GM18870 (cell line): Measurements from ENCODE around the gene COL9A3.

Source experiments
- ATAC-seq: cut with Tn5 transposase; IDR thresholded peaks from one replicate; pipeline ENCODE4 v1.9.1; 2021; ENCODE audit warnings: moderate library complexity; ENCODE audit not compliant: unreplicated experiment

Gene COL9A3

DNA sequence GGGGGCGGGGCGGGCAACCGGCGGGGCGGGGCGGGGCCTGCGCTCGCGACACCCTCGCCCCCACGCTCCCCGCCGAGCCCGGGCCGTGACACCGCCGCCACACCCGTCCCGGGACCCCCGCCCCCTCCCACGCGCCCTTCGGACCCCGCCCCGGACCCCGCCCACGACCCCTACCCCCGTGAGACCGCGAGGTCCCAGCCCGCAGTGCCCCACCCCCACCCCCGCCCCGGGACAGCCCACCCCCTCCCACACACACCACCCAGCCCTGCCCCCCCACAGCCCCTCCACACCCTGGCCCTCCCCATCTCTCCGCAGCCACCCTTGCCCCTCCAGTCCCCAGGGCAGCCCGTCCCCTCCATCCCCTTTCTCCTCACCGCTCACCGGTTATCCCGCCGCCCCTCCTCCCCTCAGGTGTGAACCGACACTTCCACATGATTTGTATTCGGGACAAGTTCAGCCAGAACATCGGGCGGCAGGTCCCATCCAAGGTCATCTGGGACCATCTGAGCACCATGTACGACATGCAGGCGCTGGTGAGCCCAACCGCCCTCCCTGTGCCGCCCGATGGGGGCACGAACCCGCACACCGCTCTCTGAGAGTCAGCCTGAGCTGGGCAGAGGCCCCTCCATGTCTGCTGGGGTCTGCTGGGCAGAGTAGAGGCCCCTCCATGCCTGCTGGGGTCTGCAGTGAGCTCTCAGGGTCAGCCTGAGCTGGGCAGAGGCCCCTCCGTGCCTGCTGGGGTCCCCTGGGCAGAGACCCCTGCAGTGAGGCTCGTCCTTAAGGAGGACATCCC, 20.0 kb upstream of the COL9A3 start:
- no peak for ATAC-seq

DNA sequence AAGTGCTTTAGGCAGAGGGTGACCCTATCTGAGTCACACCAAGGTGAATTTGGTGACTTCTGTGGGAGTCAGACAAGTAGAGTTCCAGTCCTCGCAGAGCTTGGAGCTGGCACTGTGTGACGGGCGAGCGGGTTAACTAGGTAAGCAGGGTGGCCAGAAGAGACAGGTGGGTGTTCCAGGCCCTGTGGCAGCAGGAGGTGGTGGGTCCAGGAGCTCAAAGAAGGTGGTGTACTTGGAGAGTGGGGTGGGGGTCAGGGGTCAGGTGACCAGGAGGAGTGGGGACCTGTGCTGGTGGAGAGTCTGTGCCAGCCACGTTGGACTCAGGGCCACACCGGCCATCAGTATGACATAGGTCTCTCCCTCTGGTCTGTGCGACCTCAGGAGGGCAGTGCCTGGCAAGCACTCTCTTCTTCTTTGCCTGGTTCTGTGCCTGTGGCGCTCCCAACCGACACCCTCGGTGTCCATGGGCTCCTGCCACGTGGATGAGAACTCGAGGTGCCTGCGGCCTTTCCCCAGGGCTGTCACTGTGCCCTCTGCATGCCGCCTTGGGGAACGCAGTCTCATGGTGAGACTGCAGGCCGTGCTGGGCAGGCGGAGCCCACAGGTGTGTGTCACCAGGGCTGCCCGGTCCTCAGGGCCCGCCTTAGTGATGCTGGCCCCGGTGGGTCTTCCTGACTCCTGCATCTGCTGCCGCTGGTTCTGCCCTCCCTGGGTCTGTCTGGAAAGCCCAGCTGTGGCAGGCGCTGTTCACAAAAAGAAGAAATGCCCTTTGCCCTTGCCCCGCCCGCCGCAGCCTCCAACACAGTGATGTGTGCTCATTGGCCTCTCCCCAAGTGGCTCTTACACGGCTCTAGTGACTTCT, 18.9 kb upstream of the COL9A3 start:
- no peak for ATAC-seq

DNA sequence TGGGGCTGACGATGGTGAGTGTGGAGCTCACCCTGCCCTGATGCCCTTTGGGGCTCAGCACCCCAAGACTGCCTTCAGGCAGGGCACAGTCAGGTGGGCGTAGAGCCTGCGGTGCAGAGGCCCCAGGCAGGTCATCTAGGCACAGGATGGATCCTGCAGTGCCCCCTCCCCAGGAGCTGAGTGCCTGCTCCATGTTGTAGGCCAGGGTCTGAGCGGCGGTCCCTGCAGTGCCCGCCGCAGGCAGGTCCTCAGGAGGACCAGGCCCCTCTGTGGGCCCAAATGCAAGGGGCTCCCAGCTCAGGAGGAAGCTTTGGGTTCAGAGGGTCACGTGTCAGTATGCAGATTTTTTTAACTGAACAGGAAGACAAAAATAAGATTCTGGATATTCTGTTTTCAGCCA, 17.8 kb upstream of the COL9A3 start:
- ATAC-seq, result no peak

DNA sequence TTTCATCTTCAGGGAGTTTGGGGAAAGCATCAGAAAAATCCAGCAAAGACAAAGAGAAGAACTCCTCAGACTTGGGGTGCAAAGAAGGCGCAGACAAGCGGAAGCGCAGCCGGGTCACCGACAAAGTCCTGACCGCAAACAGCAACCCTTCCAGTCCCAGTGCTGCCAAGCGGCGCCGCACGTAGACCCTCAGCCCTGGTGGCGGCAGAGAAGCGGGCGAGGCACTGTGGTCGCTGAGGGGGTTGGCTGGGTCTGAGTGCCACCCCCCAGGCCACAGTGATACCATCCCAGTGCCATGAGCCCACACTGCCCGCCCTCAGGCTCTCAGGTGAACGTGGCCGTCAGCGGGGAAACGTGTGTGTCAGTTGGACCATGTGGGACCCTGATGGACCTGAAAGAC, 17.4 kb upstream of the COL9A3 start:
- no peak for ATAC-seq

DNA sequence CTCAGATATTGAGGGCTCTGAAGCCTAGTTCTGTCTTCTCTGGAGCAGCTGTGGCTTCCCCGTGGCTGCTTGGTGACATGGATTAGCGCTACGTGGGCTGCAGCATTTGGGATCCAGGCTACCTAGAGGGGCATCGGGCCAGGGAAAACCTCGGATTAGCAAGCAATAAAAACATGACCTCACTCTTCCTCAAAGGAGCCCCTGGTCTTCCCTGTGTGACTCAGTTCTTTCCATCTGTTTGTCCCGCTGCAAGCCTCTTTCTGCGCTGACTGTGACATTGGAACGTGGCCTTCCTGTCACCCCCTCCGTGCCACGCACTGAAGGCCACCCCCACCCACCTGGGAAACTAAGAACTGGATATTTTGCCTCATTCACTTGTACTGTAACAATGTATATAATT, 17.0 kb upstream of the COL9A3 start:
- no peak for ATAC-seq

DNA sequence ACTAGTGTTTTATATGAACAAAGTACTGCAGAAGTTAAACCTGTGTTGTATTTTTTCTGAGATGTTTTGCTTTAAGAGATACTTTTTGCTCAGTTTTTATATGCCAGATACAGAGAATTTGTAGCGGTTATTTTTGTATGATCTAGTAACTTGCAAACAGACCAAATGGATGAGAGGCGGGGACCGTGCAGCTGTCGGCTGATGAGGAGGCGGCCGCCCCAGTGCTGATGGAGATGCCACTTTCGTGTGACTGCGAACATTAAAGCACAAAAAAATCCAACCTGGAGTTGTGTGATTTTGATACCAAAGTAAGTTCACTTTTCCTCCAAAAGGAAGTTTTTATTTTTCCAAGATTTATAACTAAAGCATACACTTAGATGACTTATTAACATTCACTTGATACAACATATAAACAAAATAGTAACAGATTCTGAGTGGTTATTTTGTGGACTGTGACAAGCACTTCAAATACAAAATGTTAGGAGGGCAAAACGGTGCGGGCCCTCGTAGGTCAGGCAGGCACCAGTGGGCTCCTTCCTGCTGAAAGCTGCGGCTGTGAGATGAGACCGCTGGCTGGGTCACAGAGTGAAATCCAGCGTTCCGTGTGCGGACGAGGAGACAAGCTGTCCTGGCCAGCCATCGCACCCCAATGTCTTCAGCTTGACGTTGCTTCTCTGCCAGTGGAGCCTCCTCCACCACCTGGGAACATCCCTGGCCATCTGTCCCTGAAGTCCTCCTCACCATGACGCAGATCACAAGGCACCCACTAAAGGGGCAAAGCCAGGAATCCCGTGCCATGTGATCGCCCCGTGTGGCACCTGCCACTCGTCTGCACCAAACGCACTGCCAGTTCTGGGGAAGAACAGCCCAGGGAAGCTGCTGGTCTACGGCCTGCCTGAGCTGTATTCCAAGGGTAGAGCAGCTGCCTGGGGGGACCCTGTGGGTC, 16.3 kb upstream of the COL9A3 start:
- ATAC-seq, result no peak

DNA sequence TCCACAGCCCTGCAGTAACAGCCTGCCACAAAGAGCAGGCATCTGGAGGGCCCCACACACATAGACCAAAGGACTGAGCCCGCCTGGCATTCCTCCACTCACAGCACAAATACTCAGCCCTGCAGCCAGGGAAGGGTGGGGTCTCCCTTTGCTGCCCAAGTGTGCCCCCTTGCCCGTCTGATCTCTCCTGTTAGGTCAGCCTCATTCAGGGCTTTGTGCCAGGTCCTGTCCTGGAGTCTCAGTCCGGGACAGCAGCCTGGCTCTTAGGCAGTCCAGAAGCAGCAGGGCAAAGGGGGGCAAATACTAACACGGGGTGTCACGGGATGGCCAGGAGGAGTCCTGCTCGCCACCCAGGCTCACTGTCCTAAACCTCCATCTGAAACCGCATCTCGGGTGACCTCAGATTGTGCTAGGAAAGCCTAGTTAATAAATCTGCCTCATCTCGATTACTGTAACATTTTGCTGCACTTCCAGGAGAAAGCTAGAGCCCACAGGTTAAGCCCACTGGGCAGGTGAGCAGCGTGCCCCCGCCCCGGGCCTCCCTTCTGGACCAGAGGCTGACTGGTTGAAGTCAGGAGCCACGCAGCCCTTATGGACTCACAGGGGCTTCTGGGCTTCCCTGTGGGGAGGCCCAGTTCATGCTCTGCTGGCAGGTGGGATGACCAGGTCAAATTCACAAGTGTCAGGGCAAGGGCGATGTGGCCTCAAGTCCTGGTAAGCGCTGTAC, 15.4 kb upstream of the COL9A3 start:
- no peak for ATAC-seq

DNA sequence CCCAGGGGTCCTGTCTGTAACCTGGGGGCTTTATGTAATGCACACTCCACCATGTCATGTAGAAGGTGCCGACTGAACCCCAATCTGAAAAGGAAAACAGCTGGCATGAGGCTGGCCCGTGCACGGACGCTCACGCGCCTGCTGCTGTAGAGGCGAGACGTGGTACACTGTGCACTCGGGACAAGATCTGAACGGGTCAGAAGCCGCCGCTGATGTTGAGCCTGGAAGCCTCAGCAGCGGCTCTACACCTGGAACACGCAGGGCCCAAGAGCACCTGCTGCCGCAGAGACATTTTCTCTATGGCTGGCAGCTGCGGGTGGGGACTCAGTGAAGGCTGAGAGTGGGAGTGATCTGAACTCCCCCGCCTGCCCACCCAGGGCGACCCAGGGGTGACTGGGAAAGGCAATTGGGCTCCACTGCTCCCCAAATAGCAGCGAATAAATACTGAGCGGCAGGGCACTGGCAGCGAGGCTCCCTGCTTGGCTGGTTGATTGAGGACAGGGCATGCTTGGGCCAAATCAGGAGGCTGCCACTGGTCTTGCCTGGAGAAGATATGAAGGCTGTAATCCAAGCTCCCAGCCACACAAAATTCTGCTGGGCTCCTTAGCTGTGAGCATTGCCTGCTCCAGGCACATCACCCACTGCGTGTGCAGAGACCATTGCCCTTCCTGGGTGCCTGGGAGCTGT, 14.7 kb upstream of the COL9A3 start:
- ATAC-seq, result no peak

DNA sequence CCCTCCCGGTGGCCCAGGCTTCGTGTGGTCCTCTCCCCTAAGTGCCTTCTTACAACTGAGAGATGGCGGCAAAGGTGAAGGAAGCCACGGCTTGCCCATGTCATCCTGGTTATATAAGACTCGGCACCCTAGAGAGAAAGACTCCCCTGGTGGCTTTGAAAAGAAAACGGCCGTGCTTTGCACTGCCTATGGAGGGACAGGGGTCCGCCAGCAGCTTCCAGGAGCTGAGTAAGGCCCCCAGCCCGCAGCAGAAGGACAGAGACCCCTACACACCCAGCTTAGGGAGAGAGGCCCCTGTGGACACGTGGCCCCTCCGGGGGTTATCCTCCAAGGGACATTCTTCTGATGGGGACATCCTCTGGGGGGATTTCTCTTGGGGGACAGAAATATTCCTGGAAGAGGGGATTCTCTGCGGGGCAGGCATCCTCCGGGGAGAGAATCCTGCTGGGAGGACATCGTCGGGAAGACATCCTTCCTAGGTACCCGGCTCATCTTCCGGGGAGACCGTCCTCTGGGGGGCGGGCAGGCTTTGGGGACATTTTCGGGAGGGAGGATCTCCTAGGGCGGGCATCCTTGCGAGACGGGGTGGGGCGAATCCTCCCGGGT, 12.7 kb upstream of the COL9A3 start:
- no peak for ATAC-seq

DNA sequence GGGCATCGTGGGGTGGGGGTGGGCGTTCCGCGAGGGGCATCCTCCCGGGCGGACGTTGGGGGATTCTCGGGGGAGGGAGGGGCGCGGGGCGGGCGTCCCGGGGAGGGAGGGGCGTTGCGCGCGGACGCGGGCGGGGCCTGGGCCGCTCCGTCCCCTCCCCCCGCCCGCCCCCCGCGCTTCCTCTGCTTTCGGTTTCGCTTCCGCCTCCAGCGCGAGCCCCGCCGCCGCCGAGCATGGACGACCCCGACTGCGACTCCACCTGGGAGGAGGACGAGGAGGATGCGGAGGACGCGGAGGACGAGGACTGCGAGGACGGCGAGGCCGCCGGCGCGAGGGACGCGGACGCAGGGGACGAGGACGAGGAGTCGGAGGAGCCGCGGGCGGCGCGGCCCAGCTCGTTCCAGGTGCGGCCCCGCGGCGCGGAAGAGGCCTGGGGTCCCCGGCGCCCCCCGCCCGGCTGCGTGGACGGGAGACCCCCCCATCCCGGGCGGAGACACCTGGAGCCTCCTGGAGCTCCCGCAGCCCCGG, 12.2 kb upstream of the COL9A3 start, which contains the start of gene OGFR:
OGFR (plus strand) TSS at position 209 of the 528 bp plus-strand sequence; CDS start at position 234, 25 bp downstream.
- ATAC-seq, result no peak

DNA sequence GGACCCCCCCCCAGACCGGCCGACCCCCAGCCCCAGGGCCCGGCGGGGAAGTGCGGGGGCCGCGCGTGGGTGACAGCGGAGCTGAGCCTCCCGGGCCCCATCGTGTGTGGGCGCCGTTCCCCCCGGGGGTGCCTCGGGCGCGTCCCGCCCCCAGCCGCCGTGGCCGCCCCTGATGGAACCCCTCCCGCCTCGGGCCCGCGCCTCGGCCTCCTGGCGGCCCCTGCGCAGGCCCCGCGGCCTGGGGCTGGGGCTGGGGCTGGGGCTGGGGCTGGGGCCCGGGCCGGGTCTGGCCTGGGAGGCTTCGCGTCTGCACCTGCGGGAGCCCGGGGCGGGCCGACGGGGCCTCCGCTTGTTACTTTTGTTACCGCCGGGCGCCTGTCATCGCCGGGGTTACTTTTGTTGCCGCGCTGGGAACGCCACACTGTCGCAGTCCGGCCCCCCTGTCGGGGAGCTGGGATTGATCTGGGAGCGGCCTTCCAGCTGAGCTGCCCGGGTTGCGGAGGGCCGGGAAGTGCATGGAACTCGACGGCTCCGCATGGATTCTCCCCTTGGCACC, 11.6 kb upstream of the COL9A3 start:
- no peak for ATAC-seq

DNA sequence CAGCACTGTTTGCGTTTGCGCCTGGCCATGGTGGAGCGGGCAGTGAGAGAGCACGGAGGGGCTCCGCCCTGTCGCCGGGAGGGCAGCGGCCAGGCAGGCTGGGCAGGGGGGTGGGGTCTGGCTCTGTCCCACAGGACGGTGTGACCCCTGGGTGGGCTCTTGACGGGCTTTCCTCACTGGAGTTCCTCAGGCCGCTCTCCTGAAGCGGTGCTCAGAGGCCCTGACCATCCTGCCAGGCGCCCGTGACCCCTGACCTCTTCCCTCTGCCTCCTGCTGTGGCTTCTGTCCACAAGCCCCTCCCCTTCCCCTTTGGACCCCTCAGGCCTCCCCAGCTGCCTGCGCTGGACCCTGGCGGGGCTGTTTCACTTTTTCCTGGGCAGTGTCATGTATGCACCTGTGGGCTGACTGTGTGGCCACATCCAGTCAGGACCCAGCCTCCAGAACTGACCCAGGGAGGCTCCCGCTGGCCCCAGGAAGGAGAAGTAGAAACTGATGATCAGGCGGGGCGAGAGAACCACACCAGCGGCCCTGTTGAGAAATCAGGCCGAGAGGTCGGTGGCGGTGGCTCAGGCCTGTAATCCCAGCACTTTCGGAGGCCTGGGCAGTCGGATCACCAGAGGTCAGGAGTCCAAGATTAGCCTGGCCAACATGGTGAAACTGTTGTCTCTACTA, 11.0 kb upstream of the COL9A3 start:
- no peak for ATAC-seq

DNA sequence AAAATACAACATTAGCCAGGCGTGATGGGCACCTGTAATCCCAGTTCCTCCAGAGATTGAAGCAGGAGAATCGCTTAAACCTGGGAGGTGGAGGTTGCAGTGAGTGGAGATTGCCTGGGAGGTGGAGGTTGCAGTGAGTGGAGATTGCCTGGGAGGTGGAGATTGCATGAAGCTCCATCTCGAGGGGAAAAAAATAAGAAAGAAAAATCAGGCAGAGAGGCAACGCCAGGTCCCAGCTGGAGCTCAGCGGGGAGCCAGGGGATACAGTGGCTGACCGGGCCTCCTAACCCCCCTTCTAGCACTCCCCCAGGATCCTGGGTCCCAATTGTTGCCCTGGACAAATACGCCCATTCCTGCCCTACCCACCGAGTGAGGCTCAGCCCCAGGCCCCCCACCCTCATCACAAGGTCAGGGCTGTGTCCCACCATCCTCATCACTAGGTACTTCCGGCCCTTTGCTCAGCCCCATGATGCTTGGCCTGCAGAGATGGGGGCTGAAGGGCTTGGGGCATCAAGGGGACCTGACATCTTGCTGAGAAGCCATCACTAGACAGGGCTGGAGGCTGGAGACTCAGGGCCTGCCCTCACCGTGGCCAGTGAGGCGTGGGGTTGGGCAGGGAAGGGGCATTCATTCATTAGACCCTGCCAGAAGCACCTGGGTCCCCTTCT, 10.3 kb upstream of the COL9A3 start:
- ATAC-seq, result no peak

DNA sequence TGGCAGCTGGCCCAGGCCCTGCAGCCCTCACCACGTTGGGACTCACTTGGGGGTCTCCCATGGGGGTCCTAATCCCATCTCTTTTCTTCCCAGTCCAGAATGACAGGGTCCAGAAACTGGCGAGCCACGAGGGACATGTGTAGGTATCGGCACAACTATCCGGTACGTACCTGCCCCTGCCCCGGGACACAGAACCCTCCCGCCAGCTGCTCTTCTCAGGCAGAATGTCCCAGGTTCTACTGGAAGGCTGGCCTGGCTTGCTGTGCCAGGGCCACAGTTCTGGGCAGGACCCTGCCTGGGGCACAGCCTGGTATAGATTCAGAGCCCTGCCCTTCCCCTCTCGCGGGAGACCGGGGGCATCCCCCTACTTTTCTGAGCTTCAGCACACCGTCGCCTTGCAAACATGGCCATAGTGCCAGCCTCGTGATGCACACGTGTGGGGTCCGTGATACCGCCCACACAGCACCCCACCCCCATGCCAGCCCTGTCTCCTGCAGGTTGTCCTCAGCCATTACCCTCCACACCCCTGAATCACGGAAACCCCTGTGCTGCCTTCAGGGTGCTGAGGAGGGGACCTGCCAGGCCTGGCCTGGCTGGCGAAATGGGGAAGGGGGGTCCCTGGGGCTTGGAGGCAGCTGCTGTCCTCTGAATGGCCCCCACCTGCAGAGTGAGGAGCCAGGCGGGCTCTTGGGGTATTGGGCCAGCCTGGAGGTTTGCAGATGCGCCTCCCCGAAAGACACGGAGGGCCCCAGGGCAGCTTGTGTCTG, 9.2 kb upstream of the COL9A3 start:
- ATAC-seq, result no peak

DNA sequence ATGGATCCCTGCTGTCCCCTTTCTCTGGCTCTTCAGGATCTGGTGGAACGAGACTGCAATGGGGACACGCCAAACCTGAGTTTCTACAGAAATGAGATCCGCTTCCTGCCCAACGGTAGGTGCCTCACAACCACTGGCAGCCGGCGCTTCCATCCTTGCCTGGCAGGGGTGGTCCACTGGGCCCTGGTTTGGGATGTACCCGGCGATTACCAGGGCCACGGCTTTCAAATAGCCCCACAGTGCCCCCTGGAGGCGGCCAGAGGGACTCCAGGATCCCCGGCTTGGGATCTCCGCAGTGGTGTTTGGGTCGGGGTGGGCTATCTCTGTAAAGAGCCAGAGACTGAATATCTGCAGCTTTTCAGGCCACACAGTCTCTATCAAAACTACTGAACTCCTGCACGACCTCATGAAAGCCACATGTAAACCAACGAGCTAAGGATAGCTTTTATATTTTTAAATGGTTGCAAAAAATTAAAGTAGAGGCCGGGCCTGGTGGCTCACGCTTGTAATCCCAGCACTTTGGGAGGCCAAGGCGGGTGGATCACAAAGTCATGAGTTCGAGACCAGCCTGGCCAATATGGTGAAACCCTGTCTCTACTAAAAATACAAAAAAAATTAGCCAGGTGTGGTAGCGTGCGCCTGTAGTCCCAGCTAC, 8.5 kb upstream of the COL9A3 start:
- ATAC-seq, result no peak
